DOHH2 (cell line): Measurements from ENCODE around the gene DQX1.

ENCODE experiments used
- H3F3A ChIP-seq: fragments of 200-600 bp; sonication (generic), shearing (Covaris generic); 2 replicates; pipeline ENCODE4 v1.6.0; 2016; ENCODE audit warnings: antibody characterized with exemption, mild to moderate bottlenecking; ENCODE audit not compliant: control insufficient read depth, insufficient read depth
- H3K27ac ChIP-seq: fragments of 200-600 bp; sonication (generic); 2 replicates; pipeline ENCODE4 v1.5.1; 2014; ENCODE audit warnings: low read depth, mild to moderate bottlenecking, low read length, moderate library complexity
- H3K27me3 ChIP-seq: fragments of 200-600 bp; sonication (generic); 2 replicates; pipeline ENCODE4 v1.6.1; 2014; ENCODE audit warnings: mild to moderate bottlenecking, low read length, mixed read lengths; ENCODE audit not compliant: control insufficient read depth
- H3K36me3 ChIP-seq: fragments of 200-600 bp; sonication (generic); 2 replicates; pipeline ENCODE4 v1.6.1; 2014; ENCODE audit warnings: mild to moderate bottlenecking, low read length, moderate library complexity, mixed read lengths; ENCODE audit not compliant: control insufficient read depth
- H3K4me1 ChIP-seq: fragments of 200-600 bp; sonication (generic); 2 replicates; pipeline ENCODE4 v1.6.1; 2014; ENCODE audit warnings: mild to moderate bottlenecking, low read length, mixed read lengths; ENCODE audit not compliant: control insufficient read depth
- H3K4me2 ChIP-seq: fragments of 200-600 bp; sonication (generic); 2 replicates; pipeline ENCODE4 v1.6.0; 2014; ENCODE audit warnings: mild to moderate bottlenecking, low read length, moderate library complexity
- H3K4me3 ChIP-seq: fragments of 200-600 bp; sonication (generic); 2 replicates; pipeline ENCODE4 v1.5.1; 2014; ENCODE audit warnings: mild to moderate bottlenecking, low read length, mixed read lengths
- H3K79me2 ChIP-seq: fragments of 200-600 bp; sonication (generic); 2 replicates; pipeline ENCODE4 v1.6.1; 2014; ENCODE audit warnings: mild to moderate bottlenecking, low read length, mixed read lengths; ENCODE audit not compliant: control insufficient read depth
- H3K9me2 ChIP-seq: fragments of 200-600 bp; sonication (generic); replicated peaks from 2 replicates; pipeline ENCODE4 v1.6.1; 2014; ENCODE audit warnings: mild to moderate bottlenecking, low read length, mixed read lengths; ENCODE audit not compliant: control insufficient read depth
- H3K9me3 ChIP-seq: fragments of 200-600 bp; sonication (generic); 2 replicates; pipeline ENCODE4 v1.6.1; 2014; ENCODE audit warnings: antibody characterized with exemption, low read length, mixed read lengths; ENCODE audit not compliant: control insufficient read depth, insufficient read depth
- H4K20me1 ChIP-seq: fragments of 200-600 bp; sonication (generic); 2 replicates; pipeline ENCODE4 v1.6.0; 2014; ENCODE audit warnings: low read depth, mild to moderate bottlenecking, antibody characterized with exemption, low read length, moderate library complexity; ENCODE audit not compliant: control insufficient read depth, insufficient read depth
- EZH2phosphoT487 ChIP-seq: fragments of 200-600 bp; sonication (generic); IDR thresholded peaks from 2 replicates; pipeline ENCODE4 v1.6.1; 2017; ENCODE audit warnings: borderline replicate concordance, mild to moderate bottlenecking, antibody characterized with exemption, low read length, moderate library complexity, mixed read lengths
- TF ChIP-seq, protein P1 (sequence below): fragments of 200-600 bp; sonication (generic); IDR thresholded peaks from one replicate; pipeline ENCODE4 v1.5.1; 2014; ENCODE audit warnings: antibody characterized with exemption, mild to moderate bottlenecking, low read depth, low read length; ENCODE audit not compliant: poor library complexity, severe bottlenecking

DQX1 gene

DNA sequence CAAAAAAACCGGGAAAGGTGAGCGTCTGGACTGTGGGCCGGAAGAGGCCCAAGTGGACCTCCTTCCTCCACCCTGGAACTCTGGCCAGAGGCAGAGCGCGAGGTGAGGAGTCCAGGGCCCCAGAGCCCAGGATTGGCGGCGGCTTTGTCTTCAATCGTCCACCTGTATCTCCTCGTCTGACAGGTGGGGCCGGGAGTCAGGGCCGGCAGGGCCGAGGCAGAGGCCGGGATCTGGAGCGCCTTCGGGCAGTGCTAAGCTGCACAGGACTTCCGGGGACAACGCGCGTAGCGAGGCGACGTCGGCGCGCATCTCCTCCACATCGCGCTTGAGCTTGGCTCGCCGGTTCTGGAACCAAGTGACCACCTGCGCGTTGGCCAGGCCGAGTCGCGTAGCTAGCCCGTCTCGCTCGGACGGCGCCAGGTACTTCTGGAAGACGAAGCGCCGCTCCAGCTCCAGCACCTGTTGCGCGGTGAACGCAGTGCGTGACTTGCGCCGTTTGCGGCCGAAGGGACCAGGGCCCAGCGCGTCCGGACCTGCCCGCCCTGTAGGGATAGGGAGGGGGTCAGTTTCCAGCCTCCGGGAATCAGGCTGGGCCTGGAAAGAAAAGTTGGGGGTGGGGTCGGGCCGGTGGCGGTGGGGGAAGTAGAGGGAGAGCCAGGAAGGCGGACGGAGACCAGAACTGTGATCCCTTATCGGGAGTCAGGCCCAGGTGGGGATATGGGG, 28.1 kb downstream of the DQX1 start:
- H3K4me3 ChIP-seq: peak overlapping the region; percentile 35; the same call in 1 of the 2 replicates
- no peaks in the 10 kb centered on the region for H3K79me2 ChIP-seq
- peaks cover 55% of the 10 kb centered on the region for H3K27me3 ChIP-seq
- TF ChIP-seq, protein P1, sequence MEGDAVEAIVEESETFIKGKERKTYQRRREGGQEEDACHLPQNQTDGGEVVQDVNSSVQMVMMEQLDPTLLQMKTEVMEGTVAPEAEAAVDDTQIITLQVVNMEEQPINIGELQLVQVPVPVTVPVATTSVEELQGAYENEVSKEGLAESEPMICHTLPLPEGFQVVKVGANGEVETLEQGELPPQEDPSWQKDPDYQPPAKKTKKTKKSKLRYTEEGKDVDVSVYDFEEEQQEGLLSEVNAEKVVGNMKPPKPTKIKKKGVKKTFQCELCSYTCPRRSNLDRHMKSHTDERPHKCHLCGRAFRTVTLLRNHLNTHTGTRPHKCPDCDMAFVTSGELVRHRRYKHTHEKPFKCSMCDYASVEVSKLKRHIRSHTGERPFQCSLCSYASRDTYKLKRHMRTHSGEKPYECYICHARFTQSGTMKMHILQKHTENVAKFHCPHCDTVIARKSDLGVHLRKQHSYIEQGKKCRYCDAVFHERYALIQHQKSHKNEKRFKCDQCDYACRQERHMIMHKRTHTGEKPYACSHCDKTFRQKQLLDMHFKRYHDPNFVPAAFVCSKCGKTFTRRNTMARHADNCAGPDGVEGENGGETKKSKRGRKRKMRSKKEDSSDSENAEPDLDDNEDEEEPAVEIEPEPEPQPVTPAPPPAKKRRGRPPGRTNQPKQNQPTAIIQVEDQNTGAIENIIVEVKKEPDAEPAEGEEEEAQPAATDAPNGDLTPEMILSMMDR: no peak
- no peaks in the 10 kb centered on the region for H4K20me1 ChIP-seq
- no peak overlapping the region for H3K27ac ChIP-seq
- H3K36me3 ChIP-seq: peaks cover 7% of the 10 kb centered on the region; the same call in 1 of the 2 replicates
- no peaks in the 10 kb centered on the region for H3K9me2 ChIP-seq
- peak overlapping the region; percentile 38 for H3K4me2 ChIP-seq
- peaks cover 13% of the 10 kb centered on the region for H3K4me1 ChIP-seq
- no peaks in the 10 kb centered on the region for H3K9me3 ChIP-seq
- no peaks in the 10 kb centered on the region for H3F3A ChIP-seq

- Histone ChIP-seq H3K36me3 (peaks cover 15% of the 10 kb centered on the region), H3F3A (no peaks in the 10 kb centered on the region), H3K9me2 (no peaks in the 10 kb centered on the region), H3K9me3 (no peaks in the 10 kb centered on the region), H3K27me3 (peaks cover 47% of the 10 kb centered on the region), H3K27ac (no peak overlapping the region), H3K4me1 (peaks cover 6% of the 10 kb centered on the region; the same call in 1 of the 2 replicates), H3K4me3 (no peak overlapping the region), H3K4me2 (no peak overlapping the region; the same call in 1 of the 2 replicates), H4K20me1 (no peaks in the 10 kb centered on the region), H3K79me2 (no peaks in the 10 kb centered on the region)
- no peak for TF ChIP-seq EZH2phosphoT487
- TF ChIP-seq, protein P1: no peak
Measured at GRCh38 chr2:74496997-74497776, 28.8 kb downstream of the DQX1 start.

DNA sequence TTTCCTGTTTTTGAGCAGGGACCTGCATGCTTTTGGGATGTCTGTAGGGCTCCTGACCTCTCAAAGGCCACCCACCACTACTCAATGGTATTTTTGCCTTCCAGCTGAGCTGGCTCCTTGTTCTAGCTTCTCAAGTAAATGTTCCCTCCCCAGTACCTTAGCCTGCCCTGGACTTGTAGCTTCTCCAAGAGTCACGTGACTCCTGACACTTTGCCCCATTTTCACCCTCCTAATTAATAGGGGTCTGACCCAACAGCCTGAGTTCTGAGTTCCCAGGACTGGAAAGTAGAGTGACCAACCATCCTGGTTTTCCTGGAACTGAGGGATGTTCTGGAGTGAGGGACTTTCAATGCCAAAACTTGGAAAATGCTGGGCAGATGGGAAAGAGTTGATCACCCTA, 30.6 kb downstream of the DQX1 start:
- peaks cover 6% of the 10 kb centered on the region; the same call in 1 of the 2 replicates for H3K4me1 ChIP-seq
- no peak for TF ChIP-seq EZH2phosphoT487
- TF ChIP-seq, protein P1: no peak

More for the DNA sequence above, 30.6 kb downstream of the DQX1 start:
- H3K4me2 ChIP-seq: no peak overlapping the region
- H3K9me3 ChIP-seq: no peaks in the 10 kb centered on the region
- H3K36me3 ChIP-seq: peaks cover 29% of the 10 kb centered on the region
- H3K27ac ChIP-seq: no peak overlapping the region
- H3K9me2 ChIP-seq: no peaks in the 10 kb centered on the region
- H3F3A ChIP-seq: no peaks in the 10 kb centered on the region
- H4K20me1 ChIP-seq: no peaks in the 10 kb centered on the region
- H3K27me3 ChIP-seq: peaks cover 30% of the 10 kb centered on the region
- H3K4me3 ChIP-seq: no peak overlapping the region
- no peaks in the 10 kb centered on the region for H3K79me2 ChIP-seq
